ES-I3 (cell line): ENCODE measurements around the gene CACNA1G.

Experiments
- H3K36me3 ChIP-seq: 2 replicates; pipeline ENCODE4 v1.6.1; 2013; ENCODE audit warnings: mild to moderate bottlenecking, low read length, control low read depth, moderate library complexity; ENCODE audit not compliant: insufficient read depth
- H3K4me1 ChIP-seq: 2 replicates; pipeline ENCODE4 v1.6.1; 2013; ENCODE audit warnings: mild to moderate bottlenecking, control low read depth, low read length; ENCODE audit not compliant: insufficient read depth
- H3K9ac ChIP-seq: 2 replicates; pipeline ENCODE4 v1.6.1; 2013; ENCODE audit warnings: low read depth, mild to moderate bottlenecking, low read length, moderate library complexity
- H3K9me3 ChIP-seq: 2 replicates; pipeline ENCODE4 v1.6.1; 2013; ENCODE audit warnings: mild to moderate bottlenecking, low read length, moderate library complexity; ENCODE audit not compliant: control insufficient read depth, insufficient read depth

CACNA1G gene

GRCh38 chr17:50661348-50661747 is 100.8 kb downstream of the CACNA1G start:
- Histone ChIP-seq H3K9me3 (no peaks in the 10 kb centered on the region), H3K36me3 (no peaks in the 10 kb centered on the region), H3K4me1 (peaks cover 28% of the 10 kb centered on the region), H3K9ac (no peak overlapping the region; the same call in 1 of the 2 replicates)

- Histone ChIP-seq H3K9ac (no peak overlapping the region; the same call in 1 of the 2 replicates), H3K36me3 (no peaks in the 10 kb centered on the region)
These were observed 101.4 kb downstream of the CACNA1G start for GRCh38 chr17:50661795-50662391.

DNA sequence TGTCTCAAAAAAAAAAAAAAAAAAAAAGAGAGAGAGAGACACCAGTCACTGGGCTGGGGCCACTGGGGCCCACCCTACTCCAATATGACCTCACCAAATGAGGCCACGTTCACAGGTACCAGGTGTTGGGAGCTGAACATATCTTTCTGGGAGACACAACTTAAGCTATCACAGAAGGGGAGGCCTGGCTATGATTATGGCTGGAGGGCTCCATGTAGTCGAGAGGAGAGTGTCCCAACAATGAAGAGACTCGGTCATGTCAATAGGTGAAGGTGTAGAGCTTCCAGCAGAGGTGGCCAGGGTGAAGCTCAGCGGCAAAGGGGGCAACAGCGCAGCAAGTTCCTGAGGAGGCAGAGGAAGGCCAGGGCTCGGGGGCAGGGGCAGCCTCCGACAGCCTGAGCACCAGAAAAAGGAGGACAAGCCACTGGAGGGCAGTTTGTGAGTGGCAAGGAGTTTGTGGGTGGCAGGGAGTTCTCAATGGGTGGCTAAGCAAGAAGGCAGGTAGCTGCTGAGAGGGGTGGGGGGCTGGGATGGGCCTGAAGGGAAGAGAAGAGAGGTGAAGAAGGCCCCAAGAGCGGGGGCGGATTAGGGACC is 102.2 kb downstream of the CACNA1G start:
- Histone ChIP-seq H3K9ac (no peak overlapping the region), H3K9me3 (no peaks in the 10 kb centered on the region), H3K36me3 (no peaks in the 10 kb centered on the region), H3K4me1 (peaks cover 33% of the 10 kb centered on the region)

More at GRCh38 chr17:50661795-50662391, 101.4 kb downstream of the CACNA1G start:
- Histone ChIP-seq H3K4me1 (peaks cover 28% of the 10 kb centered on the region), H3K9me3 (no peaks in the 10 kb centered on the region)

DNA sequence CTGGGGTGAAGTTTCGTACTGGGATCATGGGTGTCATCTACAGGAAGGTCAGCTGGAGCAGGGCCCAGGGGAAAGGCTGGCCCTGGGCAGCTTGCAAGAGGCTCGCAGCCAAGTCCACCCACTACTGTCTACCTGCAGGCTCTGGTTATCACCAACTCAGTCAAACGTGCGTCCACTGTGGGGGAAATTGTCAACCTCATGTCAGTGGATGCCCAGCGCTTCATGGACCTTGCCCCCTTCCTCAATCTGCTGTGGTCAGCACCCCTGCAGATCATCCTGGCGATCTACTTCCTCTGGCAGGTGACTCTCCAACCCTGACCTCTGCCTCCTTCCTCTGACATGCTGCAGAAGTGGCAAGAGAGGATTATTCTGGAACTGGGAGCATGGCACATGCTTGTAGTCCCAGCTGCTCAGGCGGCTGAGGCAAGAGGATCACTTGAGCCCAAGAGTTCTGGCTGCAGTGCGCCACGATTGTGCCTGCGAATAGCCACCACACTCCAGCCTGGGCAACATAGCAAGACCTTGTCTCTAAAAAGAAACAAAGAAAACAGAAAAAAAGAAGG is 103.4 kb downstream of the CACNA1G start:
- Histone ChIP-seq H3K9ac (no peak overlapping the region), H3K9me3 (no peaks in the 10 kb centered on the region), H3K4me1 (peaks cover 45% of the 10 kb centered on the region), H3K36me3 (no peaks in the 10 kb centered on the region)

DNA sequence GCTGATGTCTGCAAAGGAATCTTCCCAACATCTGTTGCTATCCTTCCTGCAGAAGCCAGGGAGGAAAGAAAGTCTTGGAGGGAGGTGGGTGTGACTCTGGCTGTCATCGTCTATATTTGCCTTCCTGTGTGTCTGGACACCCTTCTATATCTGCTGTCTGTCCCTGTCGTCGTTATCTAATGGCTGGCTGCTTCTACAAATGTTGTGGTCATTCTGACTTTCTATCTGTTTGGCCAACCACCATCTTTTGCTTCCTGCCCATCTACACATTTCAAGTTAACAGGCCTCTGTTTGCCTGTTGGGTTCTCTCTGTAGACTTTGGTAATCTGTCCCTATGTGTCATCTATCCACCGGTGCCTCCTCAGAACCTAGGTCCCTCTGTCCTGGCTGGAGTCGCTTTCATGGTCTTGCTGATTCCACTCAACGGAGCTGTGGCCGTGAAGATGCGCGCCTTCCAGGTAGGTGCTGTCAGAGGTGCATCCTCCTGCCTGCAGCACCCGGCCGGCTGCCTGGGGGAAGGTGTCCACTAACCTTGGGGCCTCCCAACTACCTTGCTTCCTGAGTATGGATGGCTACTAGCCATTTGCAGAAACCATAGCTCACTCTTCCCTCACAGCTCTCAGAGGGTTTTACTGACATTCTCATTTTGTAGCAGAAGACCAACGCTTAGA is 104.4 kb downstream of the CACNA1G start:
- Histone ChIP-seq H3K36me3 (no peaks in the 10 kb centered on the region), H3K4me1 (peaks cover 48% of the 10 kb centered on the region), H3K9ac (no peak overlapping the region), H3K9me3 (no peaks in the 10 kb centered on the region)

GRCh38 chr17:50665838-50666237 is 105.3 kb downstream of the CACNA1G start:
- Histone ChIP-seq H3K4me1 (peaks cover 39% of the 10 kb centered on the region), H3K9ac (no peak overlapping the region), H3K36me3 (no peaks in the 10 kb centered on the region), H3K9me3 (no peaks in the 10 kb centered on the region)

DNA sequence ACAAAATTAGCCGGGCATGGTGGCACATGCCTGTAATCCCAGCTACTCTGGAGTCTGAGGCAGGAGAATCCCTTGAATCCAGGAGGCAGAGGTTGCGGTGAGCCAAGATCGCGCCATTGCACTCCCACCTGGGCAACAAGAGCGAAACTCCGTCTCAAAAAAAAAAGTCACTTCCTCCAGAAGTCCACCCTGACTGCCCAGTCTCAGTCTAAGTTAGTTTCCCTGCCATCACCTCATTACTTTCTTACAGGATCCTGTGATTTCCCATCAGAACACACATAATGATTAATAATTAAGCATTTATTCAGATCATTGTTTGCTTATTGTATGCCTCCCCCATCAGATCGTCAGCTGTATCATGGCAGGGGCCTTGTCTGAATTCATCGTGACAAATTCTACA is 105.8 kb downstream of the CACNA1G start:
- H3K4me1 ChIP-seq = peaks cover 34% of the 10 kb centered on the region
- no peaks in the 10 kb centered on the region for H3K36me3 ChIP-seq
- H3K9me3 ChIP-seq = no peaks in the 10 kb centered on the region
- H3K9ac ChIP-seq = no peak overlapping the region

DNA sequence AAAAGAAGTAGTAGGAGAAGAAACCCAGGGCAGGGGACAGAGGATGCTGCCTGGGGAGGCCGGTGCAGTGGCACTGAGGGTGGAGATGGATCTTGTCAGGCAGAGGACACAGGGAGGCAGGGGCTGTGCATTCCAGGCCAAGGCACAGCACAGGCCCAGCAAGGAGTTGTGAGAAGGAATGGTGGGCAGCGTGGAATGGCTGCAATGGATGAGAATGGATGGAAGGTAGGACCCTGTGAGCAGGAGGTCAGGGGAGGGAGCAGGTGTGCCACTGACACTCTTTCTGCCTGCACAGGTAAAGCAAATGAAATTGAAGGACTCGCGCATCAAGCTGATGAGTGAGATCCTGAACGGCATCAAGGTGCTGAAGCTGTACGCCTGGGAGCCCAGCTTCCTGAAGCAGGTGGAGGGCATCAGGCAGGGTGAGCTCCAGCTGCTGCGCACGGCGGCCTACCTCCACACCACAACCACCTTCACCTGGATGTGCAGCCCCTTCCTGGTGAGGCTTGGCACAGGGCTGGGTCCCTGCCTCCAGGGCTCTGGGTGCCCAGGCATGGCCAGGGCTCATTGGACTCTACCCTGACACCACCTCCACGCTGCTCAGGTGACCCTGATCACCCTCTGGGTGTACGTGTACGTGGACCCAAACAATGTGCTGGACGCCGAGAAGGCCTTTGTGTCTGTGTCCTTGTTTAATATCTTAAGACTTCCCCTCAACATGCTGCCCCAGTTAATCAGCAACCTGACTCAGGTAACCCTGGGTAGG is 106.9 kb downstream of the CACNA1G start:
- Histone ChIP-seq H3K4me1 (peaks cover 24% of the 10 kb centered on the region), H3K9ac (no peak overlapping the region), H3K36me3 (no peaks in the 10 kb centered on the region), H3K9me3 (no peaks in the 10 kb centered on the region)

DNA sequence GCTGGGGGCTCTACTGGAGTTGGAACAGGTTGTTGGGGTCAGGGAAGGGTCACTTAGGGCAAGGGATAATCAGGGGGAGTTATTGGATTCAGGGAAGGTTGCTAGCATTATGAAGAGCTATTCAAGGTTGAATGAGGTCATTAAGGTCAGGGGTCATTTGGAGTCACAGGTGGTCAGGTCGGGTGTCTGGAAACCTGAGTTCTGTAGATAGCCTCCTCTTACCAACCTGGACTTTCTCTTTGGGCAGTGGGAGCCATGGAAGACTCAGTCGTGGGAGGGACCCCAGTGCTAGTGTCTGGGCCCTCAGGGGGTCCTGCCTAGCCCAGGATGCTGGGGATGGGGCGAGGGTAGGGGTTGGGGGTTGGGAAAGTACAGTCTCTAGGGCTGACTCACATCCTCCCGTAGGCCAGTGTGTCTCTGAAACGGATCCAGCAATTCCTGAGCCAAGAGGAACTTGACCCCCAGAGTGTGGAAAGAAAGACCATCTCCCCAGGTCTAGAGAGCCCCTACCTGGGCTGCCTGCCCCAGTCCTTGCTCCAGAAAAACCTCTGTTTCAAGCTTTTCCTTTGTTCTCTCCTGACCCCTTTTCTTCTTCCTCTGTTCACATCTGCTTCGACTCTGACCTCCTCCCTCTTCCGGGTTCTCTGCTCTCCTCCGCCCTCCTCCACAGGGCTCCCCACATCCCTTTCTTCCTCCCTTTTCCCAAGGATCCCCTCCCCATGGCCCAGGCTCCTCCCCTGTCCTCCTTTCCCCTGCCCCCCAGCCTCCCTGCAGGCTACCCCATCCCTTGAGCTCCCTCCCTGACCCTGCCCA is 107.7 kb downstream of the CACNA1G start:
- Histone ChIP-seq H3K9me3 (no peaks in the 10 kb centered on the region), H3K4me1 (peaks cover 20% of the 10 kb centered on the region), H3K9ac (no peak overlapping the region; the same call in 1 of the 2 replicates), H3K36me3 (no peaks in the 10 kb centered on the region)

DNA sequence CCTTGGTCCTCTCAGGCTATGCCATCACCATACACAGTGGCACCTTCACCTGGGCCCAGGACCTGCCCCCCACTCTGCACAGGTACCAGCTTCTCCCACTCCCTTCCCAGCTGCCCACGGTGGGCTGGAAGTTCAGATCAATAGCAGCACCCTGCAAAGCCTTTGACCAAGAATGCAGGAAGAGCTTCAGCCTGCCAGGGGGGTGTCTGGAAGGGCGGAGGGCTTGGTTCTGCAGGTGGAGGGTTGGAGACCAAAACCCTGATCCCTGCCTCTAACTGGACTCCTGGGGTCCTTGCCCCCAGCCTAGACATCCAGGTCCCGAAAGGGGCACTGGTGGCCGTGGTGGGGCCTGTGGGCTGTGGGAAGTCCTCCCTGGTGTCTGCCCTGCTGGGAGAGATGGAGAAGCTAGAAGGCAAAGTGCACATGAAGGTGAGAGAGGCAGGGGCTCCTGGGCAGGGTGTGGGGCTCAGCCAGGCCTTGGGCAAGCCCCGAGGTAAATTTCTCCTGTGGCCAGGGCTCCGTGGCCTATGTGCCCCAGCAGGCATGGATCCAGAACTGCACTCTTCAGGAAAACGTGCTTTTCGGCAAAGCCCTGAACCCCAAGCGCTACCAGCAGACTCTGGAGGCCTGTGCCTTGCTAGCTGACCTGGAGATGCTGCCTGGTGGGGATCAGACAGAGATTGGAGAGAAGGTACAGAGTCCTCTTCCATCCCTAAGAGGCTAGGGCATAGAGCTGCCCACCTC is 108.5 kb downstream of the CACNA1G start:
- H3K9me3 ChIP-seq = no peaks in the 10 kb centered on the region
- H3K36me3 ChIP-seq = no peaks in the 10 kb centered on the region
- peaks cover 20% of the 10 kb centered on the region for H3K4me1 ChIP-seq
- no peak overlapping the region for H3K9ac ChIP-seq

DNA sequence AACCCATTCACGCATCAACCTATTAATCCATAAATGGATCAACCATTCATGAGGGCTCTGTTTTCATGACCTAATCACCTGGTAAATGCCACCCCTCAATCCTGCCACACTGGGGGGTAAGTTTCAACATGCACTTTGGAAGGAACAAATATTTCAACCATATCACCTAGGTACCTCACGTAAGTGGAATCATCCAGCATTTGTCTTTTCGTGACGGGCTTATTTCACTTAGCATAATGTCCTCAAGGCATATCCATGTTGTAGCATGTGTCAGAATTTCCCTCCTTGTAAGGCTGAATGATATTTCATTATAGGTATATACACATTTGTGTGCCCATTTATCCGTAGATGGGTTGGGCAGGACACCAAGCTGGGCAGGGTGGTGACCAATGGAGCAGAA is 111.6 kb downstream of the CACNA1G start:
- Histone ChIP-seq H3K9ac (no peak overlapping the region), H3K36me3 (no peaks in the 10 kb centered on the region), H3K9me3 (no peaks in the 10 kb centered on the region), H3K4me1 (peaks cover 20% of the 10 kb centered on the region)

- Histone ChIP-seq H3K9me3 (no peaks in the 10 kb centered on the region), H3K9ac (no peak overlapping the region), H3K36me3 (no peaks in the 10 kb centered on the region), H3K4me1 (peaks cover 12% of the 10 kb centered on the region)
These were observed 112.5 kb downstream of the CACNA1G start for GRCh38 chr17:50672831-50673551.

DNA sequence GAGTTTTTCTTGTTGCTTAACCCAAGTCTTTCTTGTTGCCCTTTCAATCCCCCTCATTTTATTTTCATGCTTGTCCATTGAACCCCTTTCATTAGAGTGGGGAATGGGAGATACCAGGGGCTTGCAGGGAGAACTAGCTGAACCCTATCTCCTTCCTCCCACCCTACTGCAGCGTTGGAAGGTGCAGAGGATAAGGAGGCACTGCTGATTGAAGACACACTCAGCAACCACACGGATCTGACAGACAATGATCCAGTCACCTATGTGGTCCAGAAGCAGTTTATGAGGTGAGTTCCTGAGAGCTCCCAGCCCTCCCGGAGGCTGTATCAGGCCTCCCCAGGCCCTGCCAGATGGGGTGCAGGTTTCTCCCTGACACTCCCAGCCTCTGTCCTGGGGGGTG is 114.7 kb downstream of the CACNA1G start:
- Histone ChIP-seq H3K9ac (no peak overlapping the region), H3K4me1 (no peaks in the 10 kb centered on the region; the same call in 1 of the 2 replicates), H3K9me3 (no peaks in the 10 kb centered on the region), H3K36me3 (no peaks in the 10 kb centered on the region)
